ENCODE data around the gene GPNMB. TPM values are rescaled to one million over a fixed set of nuclear protein-coding genes. Genes with fewer than 3 reads are reported as not detected.
A peak's percentile ranks its signal among the peaks of the same experiment; 100 is the strongest.
"Not testable (repeated sequence)": the region's sequence is repeated elsewhere in the genome, so short reads cannot be mapped to it uniquely, and the experiment has no call there.

GPNMB gene
- total RNA-seq, 2 donors from 2014 or later = 0.88 to 1.1 TPM

GRCh38 chr7:23299770-23300300 lies 53.3 kb downstream of the GPNMB start:
- peak overlapping the region; percentile 84 to 91 for H3K4me3 Mint-ChIP-seq

GRCh38 chr7:23306936-23307521 lies 60.5 kb downstream of the GPNMB start:
- peak overlapping the region; percentile 21 to 80 for H3K4me3 Mint-ChIP-seq
- ATAC-seq (replicated peaks in 1 of 2) (peak; percentile 72 to 81), DNase-seq (no peak)
- peaks cover 20 to 36% of the 10 kb centered on the region in 2 donors for H3K36me3 Mint-ChIP-seq (ENCODE audit: insufficient read depth in 2 of 2)
- no peaks in the 10 kb centered on the region for H3K27me3 Mint-ChIP-seq (ENCODE audit: low read depth)
- H3K9me3 Mint-ChIP-seq = no peaks in the 10 kb centered on the region
- H3K27ac Mint-ChIP-seq = peak overlapping the region; percentile 92
- H3K4me1 Mint-ChIP-seq (ENCODE audit: low read depth) = peaks cover 52% of the 10 kb centered on the region

More at GRCh38 chr7:23299770-23300300, 53.3 kb downstream of the GPNMB start:
- Mint-ChIP-seq H3K27me3 (ENCODE audit: low read depth) (peaks cover 6% of the 10 kb centered on the region), H3K9me3 (peaks cover 4 to 5% of the 10 kb centered on the region in 2 donors), H3K4me1 (ENCODE audit: low read depth) (peaks cover 51% of the 10 kb centered on the region), H3K36me3 (ENCODE audit: insufficient read depth in 2 of 2) (peaks cover 18 to 19% of the 10 kb centered on the region in 2 donors), H3K27ac (peak overlapping the region; percentile 72)
- peak in 1 of 2 donors; percentile 2 for ATAC-seq (replicated peaks in 1 of 2)
- no peak for DNase-seq

GRCh38 chr7:23308754-23309153 lies 62.2 kb downstream of the GPNMB start:
- no peak for DNase-seq
- peaks cover 13 to 27% of the 10 kb centered on the region in 2 donors for H3K36me3 Mint-ChIP-seq (ENCODE audit: insufficient read depth in 2 of 2)
- no peak overlapping the region for H3K4me3 Mint-ChIP-seq
- peaks cover 36% of the 10 kb centered on the region for H3K4me1 Mint-ChIP-seq (ENCODE audit: low read depth)
- no peaks in the 10 kb centered on the region for H3K27me3 Mint-ChIP-seq (ENCODE audit: low read depth)
- H3K9me3 Mint-ChIP-seq = no peaks in the 10 kb centered on the region
- no peak for ATAC-seq (replicated peaks in 1 of 2)
- H3K27ac Mint-ChIP-seq = no peak overlapping the region

GRCh38 chr7:23312141-23312540 lies 65.6 kb downstream of the GPNMB start:
- Mint-ChIP-seq H3K36me3 (ENCODE audit: insufficient read depth in 2 of 2) (peaks cover 10 to 15% of the 10 kb centered on the region in 2 donors), H3K4me1 (ENCODE audit: low read depth) (peaks cover 10% of the 10 kb centered on the region)
- ATAC-seq (replicated peaks in 1 of 2); H3K9me3 Mint-ChIP-seq; H3K27ac Mint-ChIP-seq; H3K4me3 Mint-ChIP-seq; H3K27me3 Mint-ChIP-seq (ENCODE audit: low read depth); DNase-seq: not testable (repeated sequence)

GRCh38 chr7:23315366-23315765 lies 68.8 kb downstream of the GPNMB start:
- Mint-ChIP-seq H3K4me1 (ENCODE audit: low read depth) (no peaks in the 10 kb centered on the region), H3K4me3 (no peak overlapping the region), H3K27me3 (ENCODE audit: low read depth) (no peaks in the 10 kb centered on the region), H3K27ac (no peak overlapping the region), H3K36me3 (ENCODE audit: insufficient read depth in 2 of 2) (peaks cover 0 to 2% of the 10 kb centered on the region in 2 donors), H3K9me3 (no peaks in the 10 kb centered on the region)
- no peak for DNase-seq
- no peak for ATAC-seq (replicated peaks in 1 of 2)

Other genes starting within 250 kb of the GPNMB start
- 10 to 100 TPM; 25.3 to 26.0 TPM for gene HYCC1, start 232.6 kb upstream of the GPNMB start, total RNA-seq
- gene KLHL7, start 141.0 kb upstream of the GPNMB start, total RNA-seq = 10 to 100 TPM; 20.4 to 25.4 TPM
- 10 to 100 TPM; 38.4 to 41.5 TPM for gene NUP42, start 64.7 kb upstream of the GPNMB start, total RNA-seq
- gene MALSU1, start 52.6 kb downstream of the GPNMB start, total RNA-seq = 10 to 100 TPM; 62.6 to 63.8 TPM
- gene IGF2BP3, start 223.7 kb downstream of the GPNMB start, total RNA-seq = 1 to 10 TPM; 2.0 to 2.6 TPM

Measured in activated T-cell treated with anti-CD3 and anti-CD28 coated beads, Interleukin-2, amount 50 U/mL, for 72 hours (primary cell).